Spleen (tissue), 11 donors: ENCODE data around the gene MYH7. TPM values are rescaled to one million over a fixed set of nuclear protein-coding genes. Genes with fewer than 3 reads are reported as not detected.

Experiments used
- DNase-seq: peaks from one replicate; pipeline ENCODE4 v3.0.0-alpha.2; 2020
- H3K27ac ChIP-seq, 8 donors: fragments of 200-600 bp; sonication (generic) in 7 of 8; 1 replicate in 4 of 8; 2 replicates in 4 of 8; pipeline versions ENCODE4 v1.5.0 to v1.8.0; 2016 to 2021; ENCODE audit warnings: inconsistent platforms in 4 of 8, mild to moderate bottlenecking in 4 of 8, moderate library complexity in 1 of 8
- H3K27me3 ChIP-seq, 7 donors: fragments of 200-600 bp; sonication (generic) in 6 of 7; replicated peaks in 1 of 7; 1 replicate in 4 of 7; 2 replicates in 3 of 7; pipeline versions ENCODE4 v1.5.0 to v1.8.0; 2016 to 2021; ENCODE audit warnings: inconsistent platforms in 3 of 7, mild to moderate bottlenecking in 1 of 7
- H3K36me3 ChIP-seq, 6 donors: fragments of 200-600 bp; sonication (generic) in 5 of 6; 1 replicate in 4 of 6; 2 replicates in 2 of 6; pipeline versions ENCODE4 v1.5.0 to v1.8.0; 2016 to 2021; ENCODE audit warnings: inconsistent platforms in 2 of 6
- H3K4me1 ChIP-seq, 6 donors: fragments of 200-600 bp; sonication (generic) in 5 of 6; 1 replicate in 3 of 6; 2 replicates in 3 of 6; pipeline versions ENCODE4 v1.5.0 to v1.8.0; 2016 to 2021; ENCODE audit warnings: inconsistent platforms in 3 of 6
- H3K4me3 ChIP-seq, 8 donors: fragments of 200-600 bp; sonication (generic) in 7 of 8; 1 replicate in 4 of 8; 2 replicates in 4 of 8; pipeline versions ENCODE4 v1.5.0 to v1.8.0; 2016 to 2021; ENCODE audit warnings: inconsistent platforms in 4 of 8, mild to moderate bottlenecking in 4 of 8, moderate library complexity in 2 of 8
- H3K9me3 ChIP-seq, 8 donors: fragments of 200-600 bp; sonication (generic) in 7 of 8; 1 replicate in 4 of 8; 2 replicates in 4 of 8; pipeline versions ENCODE4 v1.5.0 to v1.8.0; 2016 to 2021; ENCODE audit warnings: inconsistent platforms in 4 of 8
- CTCF ChIP-seq, 11 experiments: fragments of 200-600 bp in 7 of 11; fragments of 450-650 bp in 4 of 11; sonication (generic) in 4 of 11; IDR thresholded peaks in 8 of 11; conservative IDR thresholded peaks in 3 of 11; 1 replicate in 7 of 11; 2 replicates in 4 of 11; pipeline versions ENCODE4 v1.4.0 to v1.8.0; 2016 to 2021; ENCODE audit warnings: antibody characterized with exemption in 11 of 11, inconsistent platforms in 4 of 11, mild to moderate bottlenecking in 1 of 11
- POLR2A ChIP-seq, 3 donors: fragments of 450-650 bp; IDR thresholded peaks; one replicate each; pipeline ENCODE4 v1.5.1; 2017; ENCODE audit warnings: antibody characterized with exemption in 3 of 3, mild to moderate bottlenecking in 1 of 3
- POLR2AphosphoS5 ChIP-seq, 3 donors: sonication (generic); formaldehyde crosslinking; IDR thresholded peaks; one replicate each; pipeline ENCODE4 v1.5.1; 2017; ENCODE audit warnings: antibody characterized with exemption in 3 of 3
- WGBS, 5 donors: extraction: QIAGEN DNeasy Blood & Tissue Kit in 3 of 5; methylation state at CpG; one replicate each; pipeline versions ENCODE4 v1.1.5 to v1.1.7; 2013 to 2018; 5-methylcytosine and 5-hydroxymethylcytosine counted together
- intact Hi-C: fragments of 100-400 bp; cut with DNase I; formaldehyde crosslinking; loops from one replicate; pipeline ENCODE4 v1.15.0; 2023; ENCODE audit warnings: low total_unique reads
- polyA plus RNA-seq, 3 donors: library from polyadenylated mRNA; stranded (reverse); fragments of 200-250 nt; gene quantifications; one replicate each; pipeline ENCODE4 v1.2.1, GENCODE V29; 2013
- total RNA-seq, 7 donors: library from RNA; depleted of rRNA in 3 of 7; stranded (reverse); fragments of >200 nt in 3 of 7; fragmentation: NEBNext Ultra II Directional in 4 of 7; extraction: Animal tissue kit (Norgen Biotek cat#: 25700) in 4 of 7; gene quantifications; one replicate each; pipeline versions ENCODE4 v1.1.0 to v1.2.1, GENCODE V29; 2016 to 2021
- donor health status: healthy with polysubstance abuse.
- donor health status: DM: no; HTN: no; CAD: no; lungs with moderate emphysema.
- donor health status: DM: no; HTN: no; CAD: no.
- donor health status: Bipolar disorder and iron deficiency.
- donor health status: healthy.
- donor health status: DM: no; HTN: no; CAD: no.
- donor health status: DM: yes; HTN: yes; CAD: no.

The MYH7 gene
- total and polyA plus RNA-seq, 10 donors, result 0.06 to 0.65 (median 0.11) TPM; not detected in 6

- H3K27ac ChIP-seq, result no peak overlapping the region
- 79 to 91% (median 83%) methylated on average over 2 of the region's 2 CpGs for WGBS, 5 donors
Measured at GRCh38 chr14:23385244-23385641, 50.2 kb downstream of the MYH7 start.

GRCh38 chr14:23384364-23385080 lies 50.9 kb downstream of the MYH7 start:
- Histone ChIP-seq H3K4me3 (no peak overlapping the region), H3K27me3 (peaks cover 0 to 43% (median 3%) of the 10 kb centered on the region in 7 donors), H3K36me3 (no peaks in the 10 kb centered on the region), H3K9me3 (no peaks in the 10 kb centered on the region), H3K4me1 (no peaks in the 10 kb centered on the region), H3K27ac (no peak overlapping the region)
- no peak for DNase-seq
- no peak for TF ChIP-seq POLR2AphosphoS5 (IDR thresholded peaks at IDR 0.05)
- TF ChIP-seq CTCF (IDR thresholded peaks at IDR 0.05 in 8 of 11, conservative IDR thresholded peaks at IDR 0.05 in 3 of 11), result no peak
- no peak for TF ChIP-seq POLR2A (IDR thresholded peaks at IDR 0.05)
- intact Hi-C loops, result loop anchor here (5.0 kb wide), 1 partner anchor 117 kb away; no protein-coding TSS in a partner anchor
- WGBS, 5 donors, result 85 to 96% (median 92%) methylated on average over 29 of the region's 29 CpGs

More at GRCh38 chr14:23385244-23385641, 50.2 kb downstream of the MYH7 start:
- H3K4me1 ChIP-seq, result no peaks in the 10 kb centered on the region
- no peaks in the 10 kb centered on the region for H3K36me3 ChIP-seq
- DNase-seq, result no peak
- intact Hi-C loops, result no loop called here
- no peak overlapping the region for H3K4me3 ChIP-seq
- no peak for TF ChIP-seq POLR2A (IDR thresholded peaks at IDR 0.05)
- no peak for TF ChIP-seq CTCF (IDR thresholded peaks at IDR 0.05 in 8 of 11, conservative IDR thresholded peaks at IDR 0.05 in 3 of 11)
- no peak for TF ChIP-seq POLR2AphosphoS5 (IDR thresholded peaks at IDR 0.05)
- no peaks in the 10 kb centered on the region for H3K9me3 ChIP-seq
- H3K27me3 ChIP-seq, result peaks cover 0 to 39% (median 3%) of the 10 kb centered on the region in 7 donors

GRCh38 chr14:23382731-23383440 lies 52.6 kb downstream of the MYH7 start:
- no peaks in the 10 kb centered on the region for H3K4me1 ChIP-seq
- DNase-seq, result no peak
- H3K36me3 ChIP-seq, result no peaks in the 10 kb centered on the region
- H3K9me3 ChIP-seq, result no peaks in the 10 kb centered on the region
- intact Hi-C loops, result loop anchor here (5.0 kb wide), 1 partner anchor 116 kb away; no protein-coding TSS in a partner anchor
- 50 to 61% (median 55%) methylated on average over 10 of the region's 10 CpGs for WGBS, 5 donors
- TF ChIP-seq CTCF (IDR thresholded peaks at IDR 0.05 in 8 of 11, conservative IDR thresholded peaks at IDR 0.05 in 3 of 11) (no peak), POLR2A (IDR thresholded peaks at IDR 0.05) (no peak)
- peaks cover 0 to 43% (median 3%) of the 10 kb centered on the region in 7 donors for H3K27me3 ChIP-seq
- no peak overlapping the region for H3K27ac ChIP-seq
- no peak overlapping the region for H3K4me3 ChIP-seq

GRCh38 chr14:23382276-23382675 lies 53.2 kb downstream of the MYH7 start:
- Histone ChIP-seq H3K9me3 (no peaks in the 10 kb centered on the region), H3K27ac (no peak overlapping the region), H3K27me3 (peaks cover 0 to 43% (median 3%) of the 10 kb centered on the region in 7 donors), H3K4me1 (no peaks in the 10 kb centered on the region), H3K4me3 (no peak overlapping the region), H3K36me3 (no peaks in the 10 kb centered on the region)
- WGBS, 5 donors, result 77 to 98% (median 95%) methylated on average over 5 to 6 of the region's 6 CpGs
- TF ChIP-seq POLR2A (IDR thresholded peaks at IDR 0.05) (no peak), CTCF (IDR thresholded peaks at IDR 0.05 in 8 of 11, conservative IDR thresholded peaks at IDR 0.05 in 3 of 11) (no peak), POLR2AphosphoS5 (IDR thresholded peaks at IDR 0.05) (no peak)
- intact Hi-C loops, result loop anchor here (5.0 kb wide), 1 partner anchor 115 kb away; no protein-coding TSS in a partner anchor
- no peak for DNase-seq
